Testis (tissue), 3 donors: Measurements from ENCODE around the gene HIRIP3. TPM values are rescaled to one million over a fixed set of nuclear protein-coding genes. Genes with fewer than 3 reads are reported as not detected.
A peak's percentile ranks its signal among the peaks of the same experiment; 100 is the strongest.

Experiments
- DNase-seq: peaks from one replicate; pipeline ENCODE4 v3.0.0-alpha.2; 2019
- H3K27ac ChIP-seq, 2 donors: fragments of 200-600 bp; sonication (generic); one replicate each; pipeline ENCODE4 v1.5.1; 2019
- H3K27me3 ChIP-seq: fragments of 200-600 bp; sonication (generic); one replicate; pipeline ENCODE4 v1.5.1; 2019
- H3K36me3 ChIP-seq: fragments of 200-600 bp; sonication (generic); one replicate; pipeline ENCODE4 v1.5.1; 2017; ENCODE audit warnings: low read depth; ENCODE audit errors: missing control alignments
- H3K4me1 ChIP-seq: fragments of 200-600 bp; sonication (generic); one replicate; pipeline ENCODE4 v1.5.1; 2019
- H3K4me3 ChIP-seq, 2 donors: fragments of 200-600 bp; sonication (generic); one replicate each; pipeline ENCODE4 v1.5.1; 2017 to 2019
- H3K9me3 ChIP-seq: fragments of 200-600 bp; sonication (generic); one replicate; pipeline ENCODE4 v1.5.1; 2017
- POLR2A ChIP-seq: fragments of 450-650 bp; IDR thresholded peaks from one replicate; pipeline ENCODE4 v1.6.1; 2017; ENCODE audit warnings: antibody characterized with exemption, mild to moderate bottlenecking, moderate library complexity
- WGBS, 2 donors: methylation state at CpG; one replicate each; pipeline ENCODE4 v1.1.5; 2018; 5-methylcytosine and 5-hydroxymethylcytosine counted together
- intact Hi-C: fragments of 100-400 bp; cut with DNase I; formaldehyde crosslinking; loops from one replicate; pipeline ENCODE4 v1.15.1; 2023; ENCODE audit warnings: low total_unique reads
- polyA plus RNA-seq: library from polyadenylated mRNA; stranded (reverse); fragments of 350-450 nt; fragmentation: Illumina TruSeq; extraction: RNeasy Lipid Tissue Mini Kit (QIAGEN cat#74804); gene quantifications from one replicate; pipeline ENCODE4 v1.2.3, GENCODE V29; 2014; ENCODE audit warnings: low read depth, low replicate concordance; ENCODE audit not compliant: insufficient read depth
- total RNA-seq, 2 donors: library from RNA; depleted of rRNA; stranded (reverse); fragments of >200 nt; gene quantifications; one replicate each; pipeline ENCODE4 v1.2.3, GENCODE V29; 2016
- TF ChIP-seq, protein P1 (sequence below), 3 experiments: fragments of 450-650 bp in 2 of 3; fragments of 200-600 bp in 1 of 3; sonication (generic) in 1 of 3; IDR thresholded peaks; one replicate each; pipeline ENCODE4 v1.5.1; 2016 to 2019; ENCODE audit warnings: antibody characterized with exemption in 3 of 3, mild to moderate bottlenecking in 2 of 3, moderate library complexity in 1 of 3

The HIRIP3 gene
- total and polyA plus RNA-seq, 3 donors from 2014 or later: 32.1 to 57.3 (median 40.2) TPM

GRCh38 chr16:29950806-29951461 lies 44.5 kb downstream of the HIRIP3 start:
- no peaks in the 10 kb centered on the region for H3K4me1 ChIP-seq
- TF ChIP-seq, protein P1, sequence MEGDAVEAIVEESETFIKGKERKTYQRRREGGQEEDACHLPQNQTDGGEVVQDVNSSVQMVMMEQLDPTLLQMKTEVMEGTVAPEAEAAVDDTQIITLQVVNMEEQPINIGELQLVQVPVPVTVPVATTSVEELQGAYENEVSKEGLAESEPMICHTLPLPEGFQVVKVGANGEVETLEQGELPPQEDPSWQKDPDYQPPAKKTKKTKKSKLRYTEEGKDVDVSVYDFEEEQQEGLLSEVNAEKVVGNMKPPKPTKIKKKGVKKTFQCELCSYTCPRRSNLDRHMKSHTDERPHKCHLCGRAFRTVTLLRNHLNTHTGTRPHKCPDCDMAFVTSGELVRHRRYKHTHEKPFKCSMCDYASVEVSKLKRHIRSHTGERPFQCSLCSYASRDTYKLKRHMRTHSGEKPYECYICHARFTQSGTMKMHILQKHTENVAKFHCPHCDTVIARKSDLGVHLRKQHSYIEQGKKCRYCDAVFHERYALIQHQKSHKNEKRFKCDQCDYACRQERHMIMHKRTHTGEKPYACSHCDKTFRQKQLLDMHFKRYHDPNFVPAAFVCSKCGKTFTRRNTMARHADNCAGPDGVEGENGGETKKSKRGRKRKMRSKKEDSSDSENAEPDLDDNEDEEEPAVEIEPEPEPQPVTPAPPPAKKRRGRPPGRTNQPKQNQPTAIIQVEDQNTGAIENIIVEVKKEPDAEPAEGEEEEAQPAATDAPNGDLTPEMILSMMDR (IDR thresholded peaks at IDR 0.05): no peak
- no peak for TF ChIP-seq POLR2A
- intact Hi-C loops: no loop called here
- H3K27ac ChIP-seq: no peak overlapping the region
- no peaks in the 10 kb centered on the region for H3K27me3 ChIP-seq
- no peak overlapping the region for H3K4me3 ChIP-seq
- H3K36me3 ChIP-seq: no peaks in the 10 kb centered on the region
- 90 to 93% methylated on average over 4 of the region's 4 CpGs for WGBS, 2 donors
- no peak for DNase-seq
- H3K9me3 ChIP-seq: no peaks in the 10 kb centered on the region

GRCh38 chr16:29947897-29948296 lies 47.5 kb downstream of the HIRIP3 start:
- DNase-seq: no peak
- Histone ChIP-seq H3K4me3 (no peak overlapping the region), H3K27me3 (no peaks in the 10 kb centered on the region), H3K4me1 (peaks cover 13% of the 10 kb centered on the region), H3K36me3 (no peaks in the 10 kb centered on the region), H3K27ac (no peak overlapping the region), H3K9me3 (no peaks in the 10 kb centered on the region)
- no peak for TF ChIP-seq POLR2A
- TF ChIP-seq, protein P1 (IDR thresholded peaks at IDR 0.05): no peak
- intact Hi-C loops: no loop called here
- WGBS, 2 donors: 88 to 90% methylated on average over 2 of the region's 2 CpGs

DNA sequence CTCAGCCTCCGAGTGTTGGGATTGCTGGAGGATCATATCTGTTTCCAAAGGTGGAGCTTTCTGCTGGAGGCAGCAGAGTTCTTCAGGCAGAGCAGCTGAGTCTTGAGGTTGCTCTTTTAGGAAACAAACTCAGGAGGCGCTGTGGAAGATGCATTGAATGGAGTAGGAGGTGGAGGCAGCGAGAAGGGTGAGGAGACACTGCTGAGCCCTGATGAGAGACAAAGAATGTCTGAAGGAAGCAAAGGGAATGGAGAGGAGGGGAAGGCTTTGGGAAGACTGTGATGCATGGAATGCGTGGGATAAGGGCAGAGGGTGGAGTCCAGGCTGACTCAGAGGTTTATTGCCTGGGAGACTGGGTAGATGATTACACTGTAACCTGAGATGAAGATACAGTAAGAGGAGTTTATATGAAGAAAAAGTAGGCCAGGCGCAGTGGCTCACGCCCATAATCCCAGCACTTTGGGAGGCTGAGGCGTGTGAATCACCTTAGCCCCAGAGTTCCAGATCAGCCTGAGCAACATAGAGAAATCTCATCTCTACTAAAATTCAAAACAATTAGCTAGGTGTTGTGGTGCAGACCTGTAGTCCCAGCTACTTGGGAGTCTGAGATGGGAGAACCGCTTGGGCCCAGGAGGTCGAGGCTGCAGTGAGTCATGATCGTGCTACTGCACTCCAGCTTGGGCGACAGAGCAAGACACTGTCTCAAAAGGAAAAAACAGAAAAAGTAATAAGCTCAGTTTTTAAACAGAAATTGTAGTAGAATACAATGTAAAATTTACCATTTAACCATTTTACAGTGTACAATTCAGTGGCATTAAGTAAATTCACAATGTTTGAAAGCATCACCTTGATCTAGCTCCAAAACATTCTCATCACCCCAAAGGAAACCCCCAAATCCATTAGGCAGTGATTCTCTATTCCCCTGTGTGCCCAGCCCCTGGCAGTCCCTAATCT lies 51.3 kb downstream of the HIRIP3 start:
- H3K36me3 ChIP-seq: no peaks in the 10 kb centered on the region
- peaks cover 19% of the 10 kb centered on the region for H3K4me1 ChIP-seq
- WGBS, 2 donors: 50 to 68% methylated on average over 11 of the region's 11 CpGs
- intact Hi-C loops: no loop called here
- peak; percentile 52 for DNase-seq
- peak overlapping the region; percentile 36 to 39 for H3K27ac ChIP-seq
- H3K4me3 ChIP-seq: no peak overlapping the region
- no peaks in the 10 kb centered on the region for H3K9me3 ChIP-seq
- no peak for TF ChIP-seq POLR2A
- TF ChIP-seq, protein P1 (IDR thresholded peaks at IDR 0.05): no peak
- no peaks in the 10 kb centered on the region for H3K27me3 ChIP-seq

Other genes starting within 250 kb of the HIRIP3 start
- under 1 TPM; 0.31 to 0.79 TPM for gene C16orf54, start 249.6 kb downstream of the HIRIP3 start, total RNA-seq
- 1.1 TPM for gene C16orf54, start 249.6 kb downstream of the HIRIP3 start, polyA plus RNA-seq
- gene ZG16, start 217.4 kb downstream of the HIRIP3 start, total RNA-seq: under 1 TPM in 1 of 2 donors, not detected in 1; 0.12 TPM
- gene ZG16, start 217.4 kb downstream of the HIRIP3 start, polyA plus RNA-seq: not detected
- gene KIF22, start 204.9 kb downstream of the HIRIP3 start, total RNA-seq: 10 to 100 TPM; 79.8 to 85.1 TPM
- 69.6 TPM for gene KIF22, start 204.9 kb downstream of the HIRIP3 start, polyA plus RNA-seq
- gene MAZ, start 189.1 kb downstream of the HIRIP3 start, total RNA-seq: 100 to 1,000 TPM; 173 to 186 TPM
- gene MAZ, start 189.1 kb downstream of the HIRIP3 start, polyA plus RNA-seq: 217 TPM
- gene PRRT2, start 183.4 kb downstream of the HIRIP3 start, total RNA-seq: 10 to 100 TPM; 13.3 to 18.0 TPM
- 8.0 TPM for gene PRRT2, start 183.4 kb downstream of the HIRIP3 start, polyA plus RNA-seq
- 10 to 100 TPM; 53.0 to 68.4 TPM for gene PAGR1, start 179.5 kb downstream of the HIRIP3 start, total RNA-seq
- gene PAGR1, start 179.5 kb downstream of the HIRIP3 start, polyA plus RNA-seq: 36.1 TPM
- 100 to 1,000 TPM; 147 to 224 TPM for gene MVP, start 175.2 kb downstream of the HIRIP3 start, total RNA-seq
- gene MVP, start 175.2 kb downstream of the HIRIP3 start, polyA plus RNA-seq: 119 TPM
- 100 to 1,000 TPM in 1 of 2 donors, 10 to 100 TPM in 1; 90.3 to 100 TPM for gene CDIPT, start 132.4 kb downstream of the HIRIP3 start, total RNA-seq
- 68.7 TPM for gene CDIPT, start 132.4 kb downstream of the HIRIP3 start, polyA plus RNA-seq
- 10 to 100 TPM; 43.7 to 57.5 TPM for gene SEZ6L2, start 96.1 kb downstream of the HIRIP3 start, total RNA-seq
- gene SEZ6L2, start 96.1 kb downstream of the HIRIP3 start, polyA plus RNA-seq: 40.9 TPM
- 10 to 100 TPM in 1 of 2 donors, 1 to 10 TPM in 1; 6.2 to 13.7 TPM for gene ASPHD1, start 95.1 kb downstream of the HIRIP3 start, total RNA-seq
- 11.1 TPM for gene ASPHD1, start 95.1 kb downstream of the HIRIP3 start, polyA plus RNA-seq
- gene KCTD13, start 69.4 kb downstream of the HIRIP3 start, total RNA-seq: 100 to 1,000 TPM; 202 to 241 TPM
- 126 TPM for gene KCTD13, start 69.4 kb downstream of the HIRIP3 start, polyA plus RNA-seq
- gene TMEM219, start 33.5 kb downstream of the HIRIP3 start, total RNA-seq: 100 to 1,000 TPM; 160 to 203 TPM
- gene TMEM219, start 33.5 kb downstream of the HIRIP3 start, polyA plus RNA-seq: 280 TPM
- gene TAOK2, start 21.7 kb downstream of the HIRIP3 start, total RNA-seq: 100 to 1,000 TPM; 126 to 140 TPM
- gene TAOK2, start 21.7 kb downstream of the HIRIP3 start, polyA plus RNA-seq: 66.5 TPM
- 10 to 100 TPM; 64.0 to 72.3 TPM for gene INO80E, start 624 bp upstream of the HIRIP3 start, total RNA-seq
- gene INO80E, start 624 bp upstream of the HIRIP3 start, polyA plus RNA-seq: 98.1 TPM
- gene DOC2A, start 15.4 kb upstream of the HIRIP3 start, total RNA-seq: 10 to 100 TPM; 28.3 to 45.3 TPM
- gene DOC2A, start 15.4 kb upstream of the HIRIP3 start, polyA plus RNA-seq: 75.1 TPM
- 10 to 100 TPM; 12.4 to 91.3 TPM for gene C16orf92, start 27.6 kb upstream of the HIRIP3 start, total RNA-seq
- 20.3 TPM for gene C16orf92, start 27.6 kb upstream of the HIRIP3 start, polyA plus RNA-seq
- 10 to 100 TPM; 51.8 to 82.7 TPM for gene TLCD3B, start 35.7 kb upstream of the HIRIP3 start, total RNA-seq
- gene TLCD3B, start 35.7 kb upstream of the HIRIP3 start, polyA plus RNA-seq: 194 TPM
- 100 to 1,000 TPM; 373 to 521 TPM for gene ALDOA, start 70.1 kb upstream of the HIRIP3 start, total RNA-seq
- 467 TPM for gene ALDOA, start 70.1 kb upstream of the HIRIP3 start, polyA plus RNA-seq
- gene PPP4C, start 80.4 kb upstream of the HIRIP3 start, total RNA-seq: 100 to 1,000 TPM in 1 of 2 donors, 10 to 100 TPM in 1; 82.1 to 109 TPM
- 154 TPM for gene PPP4C, start 80.4 kb upstream of the HIRIP3 start, polyA plus RNA-seq
- 1 to 10 TPM; 1.3 to 2.9 TPM for gene TBX6, start 96.3 kb upstream of the HIRIP3 start, total RNA-seq
- gene TBX6, start 96.3 kb upstream of the HIRIP3 start, polyA plus RNA-seq: 1.7 TPM
- 10 to 100 TPM; 69.4 to 75.3 TPM for gene YPEL3, start 100.6 kb upstream of the HIRIP3 start, total RNA-seq
- 55.3 TPM for gene YPEL3, start 100.6 kb upstream of the HIRIP3 start, polyA plus RNA-seq
- 1 to 10 TPM; 1.5 to 4.0 TPM for gene GDPD3, start 117.9 kb upstream of the HIRIP3 start, total RNA-seq
- gene GDPD3, start 117.9 kb upstream of the HIRIP3 start, polyA plus RNA-seq: 7.2 TPM
- 10 to 100 TPM; 69.4 to 81.8 TPM for gene MAPK3, start 127.6 kb upstream of the HIRIP3 start, total RNA-seq
- gene MAPK3, start 127.6 kb upstream of the HIRIP3 start, polyA plus RNA-seq: 109 TPM
- 1 to 10 TPM; 4.4 to 9.6 TPM for gene CORO1A, start 188.0 kb upstream of the HIRIP3 start, total RNA-seq
- 19.7 TPM for gene CORO1A, start 188.0 kb upstream of the HIRIP3 start, polyA plus RNA-seq
- gene BOLA2B, start 198.0 kb upstream of the HIRIP3 start, total RNA-seq: 100 to 1,000 TPM; 133 to 161 TPM
- gene BOLA2B, start 198.0 kb upstream of the HIRIP3 start, polyA plus RNA-seq: 70.9 TPM
- 10 to 100 TPM; 42.4 to 44.8 TPM for gene SLX1A, start 198.3 kb upstream of the HIRIP3 start, total RNA-seq
- 10.4 TPM for gene SLX1A, start 198.3 kb upstream of the HIRIP3 start, polyA plus RNA-seq
- 10 to 100 TPM in 1 of 2 donors, 1 to 10 TPM in 1; 6.8 to 20.0 TPM for gene SULT1A3, start 203.6 kb upstream of the HIRIP3 start, total RNA-seq
- 6.4 TPM for gene SULT1A3, start 203.6 kb upstream of the HIRIP3 start, polyA plus RNA-seq